IPS-NIHi7 (cell line): ENCODE measurements around the gene ING5.

Source experiments
- DNase-seq: peaks from one replicate; pipeline ENCODE4 v3.0.0; 2012; ENCODE audit warnings: mixed read lengths; ENCODE audit errors: extremely low spot score

ING5 gene

DNA sequence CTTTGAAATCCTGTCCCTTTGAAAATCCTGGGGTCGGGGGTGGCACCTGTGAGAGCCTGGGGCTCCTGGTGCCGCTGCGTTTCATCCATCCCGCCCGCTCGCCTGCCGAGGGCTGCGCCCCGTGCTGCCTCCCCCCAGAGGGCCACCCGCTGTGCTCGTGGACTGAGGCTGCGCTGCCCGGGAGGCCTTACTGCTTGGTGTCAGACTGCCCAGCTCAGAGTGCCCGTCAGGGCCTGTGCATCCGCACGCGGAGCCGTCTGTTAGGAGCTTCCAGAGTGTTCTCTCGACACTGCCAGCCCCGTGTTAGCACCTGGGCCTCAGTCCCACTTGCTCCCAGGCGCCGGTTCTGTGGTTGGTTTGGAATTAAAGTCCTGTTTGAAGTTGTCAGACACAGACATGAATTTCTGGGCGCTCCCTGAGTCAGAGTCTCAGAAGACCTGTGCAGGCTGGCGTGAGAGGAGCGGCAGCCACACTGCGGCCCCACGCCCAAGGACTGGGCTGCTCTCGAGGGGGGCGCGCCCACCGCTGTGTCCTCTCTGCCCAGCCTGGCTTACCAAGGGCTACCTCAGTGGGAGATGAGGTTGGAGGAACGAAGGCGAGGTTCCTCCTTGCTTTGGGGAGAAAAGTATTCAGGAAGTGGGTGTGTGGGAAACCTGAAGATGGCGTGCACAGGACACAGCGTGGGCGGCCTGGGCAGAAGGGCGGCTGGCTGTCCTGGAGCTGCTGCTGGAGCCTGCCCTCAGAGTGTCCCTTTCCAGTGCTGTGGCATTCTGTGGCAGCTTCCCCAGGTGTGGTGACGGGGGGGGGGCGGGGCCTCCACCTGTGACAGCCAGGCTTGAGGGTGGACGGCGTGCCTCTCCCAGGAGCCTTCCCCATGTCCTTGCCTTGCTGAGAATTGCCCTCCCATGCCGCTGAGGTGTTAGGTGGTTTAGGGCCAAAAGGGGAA is 29.3 kb upstream of the ING5 start:
- DNase-seq, result no peak

DNA sequence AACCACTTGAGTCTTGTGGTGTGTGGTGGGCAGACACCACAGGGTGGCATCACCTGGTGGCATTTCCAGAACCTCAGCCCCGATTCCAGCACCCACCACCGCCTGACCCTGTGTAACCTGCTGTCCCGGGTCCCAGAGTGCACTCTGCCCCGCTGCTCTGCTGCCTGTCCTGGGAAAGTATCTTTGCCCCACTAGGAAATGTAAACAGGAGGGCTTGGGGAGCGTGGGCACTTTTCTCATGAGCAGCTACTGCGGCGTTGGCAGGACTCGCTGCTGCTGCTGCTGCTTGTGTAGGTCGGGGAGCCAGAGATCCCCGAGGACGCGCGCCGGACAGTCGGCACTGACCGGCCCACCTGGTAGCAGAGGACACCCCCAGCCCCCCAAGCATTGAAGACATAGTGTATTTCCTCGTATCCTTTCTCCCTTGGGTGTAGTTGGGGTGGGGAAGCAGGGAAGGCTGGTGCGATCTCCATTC is 28.6 kb upstream of the ING5 start:
- DNase-seq, result no peak

DNA sequence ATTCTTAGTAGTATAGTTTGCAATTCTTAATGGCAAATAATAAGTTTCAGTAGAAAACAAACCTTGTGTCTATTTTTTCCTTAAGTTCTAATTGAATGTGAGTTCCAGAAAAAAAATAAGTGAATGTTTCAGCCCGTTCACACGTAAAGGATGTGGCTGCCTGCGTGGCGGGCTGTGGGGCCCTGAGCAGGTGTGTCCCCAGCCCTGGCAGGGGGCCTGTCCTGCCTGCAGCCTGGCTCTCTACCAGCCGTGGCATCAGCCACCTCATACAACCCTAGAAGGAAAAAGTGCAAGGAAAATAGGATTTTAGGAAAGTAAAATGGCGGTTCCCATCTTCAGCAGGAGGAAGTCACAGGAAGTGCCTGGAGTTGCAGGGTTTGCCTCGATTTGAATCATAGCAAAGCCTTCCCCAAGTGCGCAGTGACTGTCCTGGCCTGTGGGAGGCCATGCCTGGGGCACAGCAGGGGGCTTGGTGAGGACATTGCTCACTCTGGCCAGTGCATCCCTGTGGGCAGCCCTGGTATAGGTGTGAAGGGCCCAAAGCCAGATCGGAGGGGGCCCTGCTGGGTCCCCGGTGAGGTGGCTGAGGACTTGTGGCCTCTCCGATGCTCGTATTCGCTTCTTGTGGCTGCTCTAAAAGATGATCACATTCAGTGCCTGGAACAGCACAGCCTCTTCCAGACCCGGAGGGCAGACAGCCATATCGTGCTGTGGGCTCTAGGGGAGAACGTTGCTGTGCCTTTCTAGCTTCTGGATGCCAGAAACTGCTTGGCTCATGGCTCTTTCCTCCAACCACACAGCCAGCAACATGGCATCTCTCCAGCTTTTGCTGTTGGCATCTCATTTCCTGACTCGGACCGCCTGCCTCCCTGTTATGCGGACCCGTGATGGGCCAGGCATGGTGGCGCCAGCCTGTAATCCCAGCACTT is 27.8 kb upstream of the ING5 start:
- peak; percentile 50 for DNase-seq

DNA sequence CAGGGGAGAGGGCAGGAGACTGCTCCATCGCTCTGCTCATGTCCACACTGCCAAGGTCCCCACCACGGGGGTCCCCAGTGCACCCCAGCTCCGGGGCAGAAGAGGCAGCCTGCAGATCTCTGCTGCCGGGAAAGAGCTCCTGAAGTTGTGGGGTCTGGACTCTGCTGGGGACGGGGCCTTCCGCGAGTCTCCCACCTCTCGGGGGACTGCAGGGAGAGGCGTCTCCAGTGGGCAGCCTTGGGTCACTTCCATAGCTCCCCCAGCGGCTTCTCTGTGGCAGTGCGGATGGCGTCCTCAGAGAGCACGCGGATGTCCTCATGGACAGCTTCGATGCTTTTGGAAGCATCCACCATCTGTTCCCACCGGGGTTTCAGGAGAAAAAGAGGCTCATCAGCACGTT is 26.0 kb upstream of the ING5 start:
- DNase-seq, result no peak

DNA sequence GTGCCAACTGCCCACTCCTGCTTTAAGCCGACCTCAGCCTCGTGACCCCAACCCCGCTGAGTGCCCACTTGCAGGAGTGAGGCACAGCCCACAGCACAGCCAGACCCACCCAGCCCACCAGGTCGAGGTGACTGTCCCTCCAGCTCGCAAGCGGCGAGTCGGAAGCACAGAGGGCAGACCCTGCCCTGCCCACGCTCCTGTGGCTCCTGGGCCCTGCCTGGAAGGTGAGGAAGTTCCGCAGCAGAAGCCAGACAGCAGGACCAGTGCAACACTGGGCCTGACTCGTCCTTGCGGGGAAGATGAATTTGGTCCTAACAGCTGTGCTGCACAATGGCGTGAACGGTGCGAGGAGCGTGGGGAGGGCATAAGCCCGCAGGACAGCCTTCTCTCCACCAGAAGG is 25.2 kb upstream of the ING5 start:
- no peak for DNase-seq

DNA sequence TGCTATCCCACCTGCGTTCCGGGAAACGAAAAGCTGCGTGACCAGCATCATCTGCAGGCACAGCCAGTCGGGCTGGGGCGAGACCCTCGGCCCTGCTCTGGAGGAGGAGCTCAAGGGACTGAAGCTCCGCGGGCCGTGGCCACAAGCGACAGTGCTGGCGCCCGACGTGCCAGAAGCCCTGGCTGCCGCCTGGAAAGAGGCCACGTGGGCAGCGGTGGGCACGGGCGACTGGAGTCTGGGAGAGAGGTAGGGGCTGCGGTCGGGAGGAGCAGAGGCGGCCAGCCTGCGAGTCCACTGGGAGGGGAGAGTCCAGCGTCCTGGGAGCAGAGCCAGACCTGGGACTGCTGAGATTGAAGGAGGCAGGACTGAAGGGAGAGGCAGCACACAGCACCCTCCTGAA is 24.4 kb upstream of the ING5 start:
- no peak for DNase-seq

DNA sequence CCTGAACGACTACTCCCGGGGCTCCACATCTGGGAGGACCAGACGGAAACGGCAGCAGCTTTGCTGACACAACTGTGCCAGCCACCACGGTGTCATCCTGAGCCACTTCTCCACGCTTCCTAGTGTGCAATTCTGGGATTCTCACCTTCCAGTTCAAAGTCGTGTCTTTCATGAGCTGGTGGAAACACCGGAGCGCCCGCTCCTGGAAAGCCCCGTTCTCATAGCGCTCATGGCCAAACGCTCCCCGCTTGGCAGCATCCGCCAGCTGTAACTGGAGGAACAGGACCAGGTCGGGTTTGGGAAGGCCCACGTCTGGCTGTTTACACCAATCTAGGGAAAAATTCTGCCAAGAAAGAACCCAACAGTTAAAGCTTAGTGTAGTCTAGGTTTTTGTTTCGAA is 23.5 kb upstream of the ING5 start:
- DNase-seq, result no peak

DNA sequence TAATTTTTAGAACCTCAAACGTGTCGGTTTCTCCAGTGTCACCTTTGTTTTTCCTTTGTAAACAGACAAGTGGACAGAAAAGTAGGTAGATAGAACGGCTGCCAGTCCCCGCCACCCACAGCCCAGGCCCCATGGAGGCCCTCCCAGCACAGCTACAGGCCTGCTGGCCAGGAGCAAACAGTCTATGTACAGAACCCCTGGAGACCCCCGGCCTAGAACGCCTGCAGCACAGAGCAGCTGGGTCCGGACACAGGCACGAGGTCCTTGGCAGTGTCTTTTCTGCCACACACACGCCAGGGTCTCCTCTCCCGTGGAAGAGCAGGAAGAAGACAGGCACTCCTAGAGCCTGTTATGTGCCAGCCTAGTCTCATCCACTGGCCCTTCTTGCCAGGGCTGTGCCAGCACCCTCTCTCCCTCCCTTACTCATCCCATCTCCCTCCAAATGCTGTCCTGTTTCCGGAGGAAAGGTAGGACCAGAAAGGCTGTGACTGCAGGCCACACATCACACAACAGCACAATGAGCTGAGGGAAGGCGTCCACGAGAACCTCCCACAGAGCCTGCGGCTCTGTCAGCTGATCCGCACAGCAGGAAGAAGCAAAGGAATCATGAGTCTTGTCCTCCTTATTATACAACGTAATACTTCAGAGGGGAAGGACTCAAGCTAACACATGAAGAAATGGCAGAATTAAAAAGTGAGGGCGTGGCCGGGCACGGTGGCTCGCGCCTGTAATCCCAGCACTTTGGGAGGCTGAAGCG is 22.9 kb upstream of the ING5 start:
- no peak for DNase-seq

DNA sequence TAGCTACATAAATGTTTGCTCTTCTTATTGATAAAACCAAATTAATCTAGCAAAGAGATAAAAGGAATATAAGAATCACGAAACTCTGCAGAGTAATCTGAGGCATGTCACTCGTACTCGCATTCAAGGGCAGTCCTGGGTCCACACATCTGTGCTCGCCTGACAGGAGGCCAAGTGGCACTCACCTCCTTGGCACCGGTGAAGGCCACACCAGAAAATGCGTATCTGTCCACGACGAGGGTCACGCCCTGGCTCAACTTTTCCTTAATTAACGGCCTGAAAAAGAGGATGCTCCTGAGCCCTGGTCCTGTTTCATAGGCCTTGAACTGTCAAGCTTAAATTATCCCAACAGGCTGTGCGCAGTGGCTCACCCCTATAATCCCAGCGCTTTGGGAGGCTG is 21.8 kb upstream of the ING5 start:
- no peak for DNase-seq

DNA sequence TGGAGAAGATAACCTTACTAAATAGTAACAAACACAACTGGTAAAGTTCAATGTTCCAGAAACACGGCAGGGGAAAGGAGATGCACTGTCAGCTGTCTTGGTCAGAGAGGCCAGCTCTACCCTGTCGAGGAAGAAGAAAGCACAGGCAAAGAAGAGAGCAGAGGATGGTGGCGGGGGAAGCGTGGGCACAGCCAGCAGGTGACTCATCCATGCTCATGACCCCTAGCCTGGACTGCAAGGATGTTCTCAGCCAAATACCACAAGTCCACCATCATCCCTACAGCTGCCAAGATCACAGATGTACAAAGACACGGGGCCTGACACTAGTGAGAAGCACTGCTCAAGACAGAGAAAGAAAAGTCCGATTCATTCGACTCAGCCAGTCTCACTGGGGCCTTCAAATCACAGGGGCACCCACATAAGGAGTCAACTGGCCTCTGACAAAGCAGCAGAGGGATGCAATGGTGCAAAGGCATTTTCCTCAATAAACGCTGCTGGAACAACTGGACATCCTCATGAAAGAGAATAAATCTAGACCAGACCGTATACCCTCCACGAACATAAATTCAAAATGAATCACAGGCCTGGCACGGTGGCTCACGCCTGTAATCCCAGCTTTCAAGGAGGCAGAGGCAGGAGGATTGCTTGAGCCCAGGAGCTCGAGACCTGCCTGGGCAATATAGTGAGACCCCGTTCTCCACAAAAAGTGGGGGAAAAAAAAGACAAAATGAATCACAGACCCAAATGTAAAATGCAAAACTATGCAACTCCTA is 20.8 kb upstream of the ING5 start:
- DNase-seq, result no peak

DNA sequence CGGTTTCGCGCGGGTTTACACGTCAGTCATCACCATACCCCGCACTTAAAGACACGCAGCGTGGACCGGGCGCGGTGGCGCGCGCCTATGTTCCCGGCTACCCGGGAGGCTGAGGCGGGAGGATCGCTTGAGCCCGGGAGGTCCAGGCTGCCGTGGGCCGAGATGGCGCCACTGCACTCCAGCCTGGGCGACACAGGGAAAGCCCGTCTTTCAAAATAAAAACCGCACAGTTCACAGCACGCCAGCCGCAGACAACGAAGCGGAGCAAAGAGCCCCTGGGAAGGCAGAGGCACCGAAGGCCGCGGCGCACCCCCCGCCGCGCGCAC is 15.6 kb upstream of the ING5 start:
- DNase-seq, result no peak

DNA sequence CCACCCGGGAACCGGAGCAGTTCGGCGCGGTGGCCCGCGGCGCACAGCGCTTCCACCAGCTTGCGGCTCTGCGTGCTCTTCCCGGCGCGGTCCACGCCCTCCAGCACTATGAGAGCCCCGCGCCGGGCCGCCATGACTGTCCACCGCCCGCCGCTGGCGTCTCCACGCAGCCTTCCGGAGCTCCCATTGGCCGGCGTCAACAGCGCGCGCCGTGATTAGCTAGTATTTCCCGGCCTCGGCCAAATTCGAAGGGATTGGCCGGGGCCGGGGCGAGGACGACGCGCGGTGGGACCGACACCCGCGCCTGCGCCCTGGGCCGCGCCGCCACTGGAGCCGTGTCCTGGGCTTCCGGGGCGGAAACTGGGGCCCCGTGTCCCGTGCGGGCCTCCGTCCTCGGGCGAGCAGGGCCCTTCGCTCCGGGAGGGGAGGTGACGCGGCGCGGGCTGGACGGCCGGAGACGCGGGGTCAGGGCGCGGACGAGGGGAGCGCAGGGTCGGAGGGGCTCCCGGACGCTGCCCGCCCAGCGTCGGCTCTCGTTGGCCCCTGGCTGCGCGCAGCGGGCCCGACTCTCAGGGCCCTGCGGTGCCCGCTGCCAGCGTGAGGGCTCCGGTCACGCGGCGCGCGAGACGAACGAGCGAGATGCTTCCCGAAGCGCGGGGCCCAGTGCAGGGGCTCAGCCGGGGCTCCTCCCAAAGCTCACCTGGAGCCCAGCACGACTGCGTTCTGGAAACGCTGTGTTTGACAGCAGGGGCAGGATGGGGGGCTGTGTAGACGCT is 15.0 kb upstream of the ING5 start, which contains the start of gene DTYMK:
TSS of gene DTYMK (minus strand) at position 166 of the 776 bp plus-strand sequence. CDS start at position 134, 32 bp downstream.
- DNase-seq, result peak; percentile 99

DNA sequence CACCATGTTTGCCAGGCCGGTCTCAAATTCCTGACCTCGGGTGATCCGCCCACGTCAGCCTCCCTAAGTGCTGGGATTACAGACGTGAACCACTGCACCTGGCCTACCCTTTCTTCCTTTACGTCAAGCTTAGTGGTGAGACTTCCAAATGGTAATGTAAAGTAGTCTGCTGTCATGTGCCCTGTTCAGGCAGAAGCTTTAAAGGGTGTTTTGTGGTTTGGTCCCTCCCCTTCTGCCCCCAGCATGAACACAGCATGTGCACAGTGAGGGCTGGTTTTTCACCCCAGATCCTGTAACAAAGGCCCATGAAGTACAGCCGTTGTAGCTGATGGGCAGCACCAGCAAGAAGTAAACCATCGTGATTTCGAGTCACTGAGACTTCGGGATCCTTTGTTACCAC is 12.5 kb upstream of the ING5 start:
- DNase-seq, result no peak

DNA sequence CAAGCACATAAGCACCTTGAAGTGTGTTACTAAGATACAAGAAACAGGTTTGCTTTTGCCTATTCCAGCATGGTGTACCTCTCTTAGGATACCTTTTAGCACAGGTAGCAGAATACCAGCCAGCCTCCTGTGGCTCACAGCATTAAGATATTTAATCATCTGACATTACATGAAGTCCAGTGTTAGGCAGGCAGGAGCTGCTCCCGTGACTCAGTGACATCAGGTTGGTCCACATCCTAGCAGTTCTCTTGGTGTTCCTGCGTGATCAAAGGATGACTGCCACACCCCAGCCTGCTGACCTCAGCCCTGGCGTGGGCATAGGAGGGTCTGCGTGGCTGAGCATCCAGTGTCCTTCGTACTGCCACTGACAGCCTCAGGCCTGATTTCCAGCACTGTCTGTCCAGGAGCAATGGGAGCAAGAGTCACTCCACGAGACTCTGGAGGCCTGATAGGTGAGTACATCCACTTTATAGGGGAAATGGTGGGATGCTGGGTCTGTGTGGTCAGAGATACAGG is 11.6 kb upstream of the ING5 start:
- no peak for DNase-seq

DNA sequence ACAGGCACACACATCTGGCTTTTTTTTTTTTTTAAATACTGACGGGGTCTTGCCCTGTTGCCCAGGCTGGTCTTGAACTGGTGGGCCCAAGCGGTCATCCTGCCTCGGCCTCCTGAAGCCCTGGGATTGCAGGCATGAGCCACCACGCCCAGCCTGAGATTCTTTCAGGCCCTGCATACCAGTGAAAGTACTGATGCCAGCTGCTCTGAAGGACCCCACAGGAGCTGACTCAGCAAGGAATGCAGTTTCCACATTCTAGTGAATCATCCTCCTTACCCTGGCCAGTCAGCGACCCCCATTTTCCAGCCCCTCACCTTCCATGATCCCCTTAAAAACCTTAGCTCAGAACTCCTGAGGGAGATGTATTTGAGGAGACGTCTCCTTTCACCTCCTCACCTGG is 9.4 kb upstream of the ING5 start:
- no peak for DNase-seq

DNA sequence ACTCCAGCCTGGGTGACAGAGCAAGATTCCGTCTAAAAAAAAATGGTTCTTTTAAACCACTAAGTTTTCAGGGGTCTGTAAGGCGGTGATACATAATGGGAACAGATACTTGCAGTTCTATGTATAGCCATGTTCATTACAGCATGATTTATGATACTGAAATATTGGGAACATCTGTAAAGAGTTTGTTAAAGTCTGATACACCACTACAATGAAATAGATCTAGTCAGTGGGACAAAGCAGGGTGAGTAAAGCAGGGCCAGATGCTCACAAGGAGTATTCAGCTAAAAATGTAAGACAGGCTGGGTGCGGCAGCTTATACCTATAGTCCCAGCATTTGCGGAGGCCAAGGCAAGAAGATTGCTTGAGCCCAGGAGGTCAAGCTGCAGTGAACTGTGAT is 6.2 kb upstream of the ING5 start:
- DNase-seq, result no peak

DNA sequence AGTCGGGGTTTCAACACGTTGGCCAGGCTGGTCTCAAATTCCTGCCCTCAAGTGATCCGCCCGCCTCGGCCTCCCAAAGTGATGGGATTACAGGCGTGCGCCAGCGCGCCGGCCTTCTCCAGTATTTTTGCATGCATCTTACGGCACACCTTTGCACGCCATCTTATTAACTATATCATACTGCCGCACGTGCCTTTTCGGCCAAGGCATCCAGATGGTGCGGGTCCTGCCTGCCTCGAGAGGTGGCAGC is 765 bp upstream of the ING5 start:
- no peak for DNase-seq

DNA sequence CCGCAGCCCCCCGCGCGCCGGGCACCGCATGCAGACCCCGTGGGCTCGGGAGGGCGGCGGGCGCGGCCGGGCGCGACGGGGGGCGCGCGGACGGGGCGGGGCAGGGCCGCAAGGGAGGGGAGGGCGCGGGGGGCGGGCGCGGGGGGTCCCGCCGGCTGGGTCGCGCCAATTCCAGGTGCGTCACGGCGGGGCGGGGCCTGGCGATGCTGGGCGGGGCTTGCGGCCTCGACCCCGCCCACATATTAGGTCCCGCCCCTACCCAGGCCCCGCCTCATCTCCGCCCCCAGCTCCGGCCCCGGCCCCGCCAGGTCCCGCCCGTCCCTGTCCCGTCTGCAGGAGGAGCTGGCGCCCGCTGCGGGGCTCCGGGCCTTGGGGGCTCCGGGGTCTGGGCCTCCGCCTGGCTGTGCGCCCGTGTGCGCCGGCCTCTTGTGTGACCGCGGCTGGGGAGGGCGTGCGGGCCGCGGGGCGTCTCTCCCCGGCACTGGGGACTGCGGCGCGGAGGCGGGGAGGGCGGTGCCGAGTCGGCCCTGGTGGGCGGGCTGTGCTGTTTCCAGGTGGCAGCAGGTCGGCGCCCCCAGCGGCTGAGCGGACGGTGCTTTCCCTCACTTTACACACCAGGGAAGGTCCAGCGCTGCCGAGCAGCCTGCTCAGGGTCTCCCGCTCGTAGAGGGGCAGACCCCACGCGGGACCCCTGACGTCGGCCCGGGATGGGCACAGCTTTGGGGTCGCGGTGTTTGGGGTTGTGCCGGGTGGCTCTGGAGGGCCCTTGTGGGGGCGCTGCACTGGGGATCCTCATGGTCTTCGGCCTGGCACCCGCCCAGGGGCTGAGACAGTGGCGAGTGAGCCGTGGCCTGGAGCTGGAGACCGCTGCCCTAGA is 554 bp downstream of the ING5 start:
- DNase-seq, result peak; percentile 94

DNA sequence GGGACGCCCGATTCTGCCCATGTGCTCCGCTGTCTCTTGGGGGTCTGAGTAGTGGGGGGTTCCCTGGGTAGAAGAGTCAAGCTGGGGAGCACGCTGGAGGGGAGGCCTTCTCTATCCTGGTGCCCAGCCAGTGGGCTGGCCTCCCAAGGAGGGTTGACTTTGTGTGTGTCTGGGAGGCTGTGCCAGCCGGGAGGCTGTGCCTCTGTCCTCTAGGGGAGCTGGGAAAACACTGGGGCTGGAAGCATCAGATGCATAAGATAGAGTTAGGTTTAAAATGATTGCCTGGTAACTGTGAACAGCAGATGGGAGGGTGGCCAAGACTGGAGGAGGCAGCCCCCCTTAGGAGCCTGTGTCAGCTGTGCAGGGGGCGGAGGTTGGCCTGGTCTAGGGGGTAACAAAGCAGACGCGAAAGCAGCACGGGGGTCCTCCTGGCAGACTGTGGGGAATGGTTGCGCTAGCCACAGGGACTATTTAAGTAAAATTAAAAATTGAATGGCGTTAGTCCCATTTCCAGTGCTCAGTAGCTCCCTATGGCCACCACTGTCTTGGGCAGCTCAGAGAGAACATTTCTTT is 1.3 kb downstream of the ING5 start:
- no peak for DNase-seq
